ENCODE data around the gene LORICRIN. TPM values are rescaled to one million over a fixed set of nuclear protein-coding genes. Genes with fewer than 3 reads are reported as not detected.

The LORICRIN gene
- total and polyA plus RNA-seq, 2 of the 4 experiments (the other 2 are of a cell fraction): not detected

DNA sequence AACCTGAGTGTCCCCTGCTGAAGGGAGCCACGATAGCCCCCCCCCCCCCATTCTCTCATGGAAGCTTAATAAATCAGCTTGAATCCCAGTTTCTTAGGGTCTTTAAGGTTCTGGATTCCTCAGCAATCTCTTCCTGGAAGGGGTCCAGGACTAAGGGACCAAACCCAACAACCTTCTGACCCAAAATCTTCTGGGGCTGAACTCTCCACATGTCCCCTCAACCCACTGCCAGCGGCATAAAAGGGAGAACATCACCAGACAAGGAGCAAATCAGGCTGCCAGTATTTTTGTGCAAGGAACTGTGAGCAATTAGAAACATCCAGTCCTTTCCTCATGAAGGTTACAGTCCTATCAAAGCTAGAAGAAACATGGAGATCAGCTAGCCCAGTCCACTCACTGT is 12.7 kb upstream of the LORICRIN start:
- Histone ChIP-seq H3K27me3 (ENCODE audit: control insufficient read depth, insufficient read depth, low read length) (no peaks in the 10 kb centered on the region), H4K8ac (ENCODE audit: low read depth in 2 of 2, low read length in 2 of 2) (no peak overlapping the region), H2BK20ac (ENCODE audit: low read depth, low read length) (no peak overlapping the region), H3K18ac (ENCODE audit: low read depth, low read length) (no peak overlapping the region), H2AK5ac (ENCODE audit: low read depth, low read length) (no peak overlapping the region), H4K5ac (ENCODE audit: low read depth, low read length) (no peak overlapping the region), H3K9me1 (ENCODE audit: insufficient read depth, low read length) (no peaks in the 10 kb centered on the region), H3K56ac (ENCODE audit: extremely low read depth, insufficient read depth, low read length) (no peak overlapping the region), H4K91ac (ENCODE audit: insufficient read depth, low read depth, low read length) (no peak overlapping the region), H3K4ac (ENCODE audit: low read depth, low read length) (no peak overlapping the region), H2BK5ac (ENCODE audit: low read depth, low read length, poor library complexity, severe bottlenecking) (no peak overlapping the region), H3K9ac (ENCODE audit: low read depth, low read length) (no peak overlapping the region), H2BK15ac (ENCODE audit: low read depth, low read length) (no peak overlapping the region), H3K4me1 (ENCODE audit: control insufficient read depth, insufficient read depth, low read length) (no peaks in the 10 kb centered on the region), H3K79me1 (ENCODE audit: low read depth in 1 of 2, low read length in 2 of 2) (no peaks in the 10 kb centered on the region), H3K4me2 (ENCODE audit: low read depth, low read length) (no peak overlapping the region), H3K4me3 (ENCODE audit: insufficient read depth, low read depth, low read length) (no peak overlapping the region), H3K14ac (replicated peaks; ENCODE audit: low read depth, low read length) (no peak overlapping the region), H2AFZ (replicated peaks; ENCODE audit: low read length, poor library complexity) (no peak overlapping the region), H2BK120ac (ENCODE audit: low read depth, low read length) (no peak overlapping the region), H3K23ac (ENCODE audit: low read depth, low read length) (no peak overlapping the region), H3K9me3 (ENCODE audit: control insufficient read depth, insufficient read depth, low read length) (no peaks in the 10 kb centered on the region), H3K27ac (ENCODE audit: insufficient read depth, low read length) (no peak overlapping the region), H3K36me3 (ENCODE audit: control insufficient read depth, insufficient read depth, low read length) (no peaks in the 10 kb centered on the region), H2AK9ac (replicated peaks; ENCODE audit: low read depth, low read length, poor library complexity) (no peak overlapping the region), H4K20me1 (ENCODE audit: insufficient read depth, low read length) (no peaks in the 10 kb centered on the region)
- in situ Hi-C loops (cut with MboI; ENCODE audit: low sequenced_read_pairs) (no loop called here), dilution Hi-C loops (cut with HindIII; ENCODE audit: low sequenced_read_pairs, unreplicated experiment) (no loop called here), intact Hi-C loops (cut with micrococcal nuclease) (no loop called here)
- no CpG with 5 or more reads among the region's 2 CpGs for WGBS, 2 experiments (ENCODE audit: extremely low coverage in 2 of 2, insufficient read length in 1 of 2)
- ATAC-seq (ENCODE audit: low read depth) (no peak), DNase-seq (no peak)
- POLR2A ChIA-PET (ENCODE audit: unreplicated experiment): no interaction called here
- no TSS peak for BruUV-seq (replicated peaks)
- TF ChIP-seq CEBPB (IDR thresholded peaks at IDR 0.05; ENCODE audit: low read depth, low read length) (no peak), POLR2A (IDR thresholded peaks at IDR 0.05; ENCODE audit: low read depth, low read length) (no peak), NFE2L2 (IDR thresholded peaks at IDR 0.05; ENCODE audit: low read depth, low read length) (no peak), RFX5 (IDR thresholded peaks at IDR 0.05; ENCODE audit: low read depth, low read length) (no peak), SMC3 (IDR thresholded peaks at IDR 0.05; ENCODE audit: low read depth, low read length) (no peak), MXI1 (IDR thresholded peaks at IDR 0.05; ENCODE audit: borderline replicate concordance, low read depth, low read length) (no peak), FOS (IDR thresholded peaks at IDR 0.05; ENCODE audit: low read depth, low read length) (no peak), RAD21 (IDR thresholded peaks at IDR 0.05; ENCODE audit: low read length) (no peak), BHLHE40 (IDR thresholded peaks at IDR 0.05; ENCODE audit: low read depth, low read length) (no peak)
- TF ChIP-seq, protein P1, sequence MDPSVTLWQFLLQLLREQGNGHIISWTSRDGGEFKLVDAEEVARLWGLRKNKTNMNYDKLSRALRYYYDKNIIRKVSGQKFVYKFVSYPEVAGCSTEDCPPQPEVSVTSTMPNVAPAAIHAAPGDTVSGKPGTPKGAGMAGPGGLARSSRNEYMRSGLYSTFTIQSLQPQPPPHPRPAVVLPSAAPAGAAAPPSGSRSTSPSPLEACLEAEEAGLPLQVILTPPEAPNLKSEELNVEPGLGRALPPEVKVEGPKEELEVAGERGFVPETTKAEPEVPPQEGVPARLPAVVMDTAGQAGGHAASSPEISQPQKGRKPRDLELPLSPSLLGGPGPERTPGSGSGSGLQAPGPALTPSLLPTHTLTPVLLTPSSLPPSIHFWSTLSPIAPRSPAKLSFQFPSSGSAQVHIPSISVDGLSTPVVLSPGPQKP (IDR thresholded peaks at IDR 0.05; ENCODE audit: borderline replicate concordance, low read depth, low read length): no peak
- CTCF ChIA-PET: no interaction called here

All from IMR-90 (cell line).